GM21528 (cell line): ENCODE measurements around the gene RASA2.

ENCODE experiments used
- ATAC-seq: cut with Tn5 transposase; IDR thresholded peaks from one replicate; pipeline ENCODE4 v1.9.1; 2021; ENCODE audit warnings: mild to moderate bottlenecking, moderate library complexity; ENCODE audit not compliant: unreplicated experiment, low FRiP score

The RASA2 gene

GRCh38 chr3:141663993-141664392 lies 177.2 kb downstream of the RASA2 start:
- ATAC-seq = no peak
